ENCODE results near the gene CACNA2D3.

The CACNA2D3 gene

DNA sequence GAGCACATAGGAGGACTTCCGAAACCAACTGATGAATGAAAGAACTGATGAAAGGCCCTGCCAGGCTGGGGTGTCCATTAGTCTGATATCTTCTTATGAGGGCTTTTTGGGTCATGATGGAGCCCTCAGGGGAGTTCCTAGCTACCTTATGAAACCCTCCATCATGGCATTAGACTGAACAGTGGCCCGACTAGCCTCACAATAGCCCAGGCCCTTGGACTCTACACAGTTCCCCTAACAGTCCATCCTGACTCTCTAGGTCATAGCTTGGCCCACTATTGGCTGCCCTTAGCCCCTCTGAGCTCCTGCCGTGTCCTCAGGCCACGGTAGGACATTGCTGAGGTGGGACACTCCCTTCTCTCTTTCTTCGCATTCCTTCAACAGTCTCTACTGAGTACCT is 365.9 kb downstream of the CACNA2D3 start:
- DNase-seq = no peak

DNA sequence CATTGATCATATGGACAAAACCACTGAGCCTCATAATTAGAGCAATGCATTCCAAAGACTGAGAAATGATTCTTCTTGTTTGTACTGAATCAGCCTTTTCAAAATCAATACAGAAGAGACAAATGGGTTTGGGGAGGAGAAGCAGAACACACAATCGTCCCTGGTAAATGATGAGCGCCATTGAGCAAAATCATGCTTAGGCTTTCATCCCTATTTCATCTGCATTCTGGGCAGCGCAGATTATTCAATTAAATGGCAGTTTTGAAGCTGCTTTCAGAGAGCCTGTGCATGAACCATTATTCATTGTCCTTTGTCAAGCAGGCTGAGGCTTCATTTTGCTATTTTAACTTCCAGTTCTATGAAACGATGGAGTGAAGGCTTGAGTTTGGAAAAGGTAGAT is 371.9 kb downstream of the CACNA2D3 start:
- DNase-seq = no peak

DNA sequence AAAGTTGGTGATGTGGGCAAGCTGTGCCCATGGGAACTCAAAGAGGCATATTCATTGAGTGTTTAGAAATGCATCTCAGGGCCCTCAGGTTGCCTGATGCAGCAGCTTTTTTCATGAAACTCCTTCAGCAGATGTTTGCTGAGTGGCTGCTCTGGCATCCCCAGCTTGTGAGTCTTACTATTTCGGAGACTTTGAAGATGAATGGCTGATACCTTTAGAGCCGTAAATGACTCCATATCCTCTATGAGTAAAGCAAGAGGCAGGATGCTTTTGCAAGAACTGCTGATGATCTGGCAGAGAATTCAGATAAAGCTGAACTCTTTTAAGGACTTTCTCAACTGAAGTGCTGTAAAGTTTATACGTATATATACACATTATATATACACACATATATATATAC is 384.3 kb downstream of the CACNA2D3 start:
- DNase-seq = no peak

DNA sequence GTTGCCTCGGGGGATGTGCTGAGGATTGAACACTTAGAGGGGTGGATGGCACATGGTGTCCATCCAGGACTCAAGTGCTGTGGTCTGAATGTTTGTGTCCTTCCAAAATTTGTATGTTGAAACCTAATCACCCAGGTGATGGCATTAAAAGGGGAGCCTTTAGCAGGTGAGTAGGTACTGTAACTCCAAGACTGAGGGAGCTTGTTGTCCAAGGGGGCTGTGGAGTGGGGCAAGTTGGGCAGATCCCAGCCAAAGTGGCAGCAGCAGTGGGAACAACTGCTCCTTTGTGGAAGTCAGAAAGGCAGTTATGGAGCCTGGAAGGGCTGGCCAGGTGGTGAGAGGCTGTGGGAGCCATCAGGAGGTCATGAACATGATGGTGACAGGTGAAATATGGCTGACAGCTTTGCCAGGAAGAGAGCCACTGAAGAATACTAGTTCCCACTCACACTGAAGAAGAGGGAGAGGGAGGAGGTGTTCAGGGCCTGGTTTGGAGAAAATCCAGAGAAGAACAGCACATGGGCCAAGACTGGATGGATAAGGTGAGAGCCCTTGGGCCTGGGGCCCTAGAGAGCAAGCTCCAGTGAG is 385.6 kb downstream of the CACNA2D3 start:
- DNase-seq = no peak

DNA sequence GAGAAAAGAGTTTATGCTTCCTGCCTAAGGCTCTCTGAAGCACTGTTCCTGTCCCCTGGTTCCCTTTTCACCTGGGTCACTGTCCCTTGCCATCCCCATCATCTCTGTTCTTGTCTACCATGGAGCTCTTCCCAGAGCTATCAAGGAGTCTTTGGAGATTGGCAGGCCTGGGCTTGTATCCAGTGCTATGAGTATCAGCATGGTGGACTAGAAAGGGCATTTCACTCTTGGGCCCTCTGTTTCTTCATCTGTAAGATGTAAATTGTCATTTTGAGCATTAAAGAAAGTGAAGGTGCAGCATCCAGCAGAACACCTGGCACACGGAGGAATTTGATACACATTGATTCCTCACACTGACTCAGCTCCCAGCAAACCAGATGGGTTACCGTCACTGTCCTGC is 388.2 kb downstream of the CACNA2D3 start:
- no peak for DNase-seq

DNA sequence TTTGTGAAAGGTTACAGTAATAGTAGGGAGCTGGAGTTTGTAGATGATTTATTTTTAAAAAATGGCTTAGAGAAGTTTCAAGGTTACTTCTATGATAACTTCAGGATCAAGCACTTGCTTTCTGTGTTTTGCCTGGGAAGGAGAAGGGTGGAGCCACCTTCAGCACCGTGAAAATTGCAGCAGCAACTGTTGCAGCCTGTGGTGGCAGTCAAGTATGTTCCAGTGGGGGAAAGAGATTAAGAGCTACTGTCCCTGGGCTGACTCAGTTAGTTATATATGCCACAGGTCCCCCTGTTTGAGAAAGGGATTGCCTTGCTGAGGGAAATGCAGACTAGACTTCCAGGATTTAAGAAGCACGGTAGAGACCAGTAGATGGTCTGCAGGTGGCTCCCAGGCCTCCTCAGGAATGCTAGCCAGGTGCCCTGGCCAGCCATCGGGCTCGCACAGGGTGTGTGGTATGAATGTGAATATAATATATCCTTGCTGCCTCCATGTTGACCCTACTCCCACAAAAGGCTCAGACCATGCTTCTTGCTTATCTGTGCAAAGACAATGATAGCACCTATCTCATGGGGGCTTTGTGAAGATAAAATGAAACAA is 389.5 kb downstream of the CACNA2D3 start:
- no peak for DNase-seq

DNA sequence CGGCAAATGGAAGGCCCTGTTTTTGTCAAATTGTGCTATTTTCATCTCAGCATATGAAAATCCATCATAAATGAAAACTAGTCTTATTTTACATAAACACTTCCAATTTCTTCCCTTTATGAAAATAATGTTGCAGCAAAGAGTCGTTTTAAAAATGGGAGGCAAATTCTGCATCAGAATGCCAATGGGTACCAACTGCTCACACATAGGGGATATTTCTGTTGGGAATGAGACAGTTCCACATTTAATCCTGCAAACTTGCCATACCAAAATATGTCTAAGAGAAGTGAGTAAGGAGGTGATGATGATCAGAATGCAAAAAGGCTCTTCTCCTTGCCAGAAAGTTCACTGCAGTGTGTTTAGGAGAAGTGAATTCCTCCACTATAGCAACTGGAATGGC is 391.7 kb downstream of the CACNA2D3 start:
- DNase-seq = no peak

DNA sequence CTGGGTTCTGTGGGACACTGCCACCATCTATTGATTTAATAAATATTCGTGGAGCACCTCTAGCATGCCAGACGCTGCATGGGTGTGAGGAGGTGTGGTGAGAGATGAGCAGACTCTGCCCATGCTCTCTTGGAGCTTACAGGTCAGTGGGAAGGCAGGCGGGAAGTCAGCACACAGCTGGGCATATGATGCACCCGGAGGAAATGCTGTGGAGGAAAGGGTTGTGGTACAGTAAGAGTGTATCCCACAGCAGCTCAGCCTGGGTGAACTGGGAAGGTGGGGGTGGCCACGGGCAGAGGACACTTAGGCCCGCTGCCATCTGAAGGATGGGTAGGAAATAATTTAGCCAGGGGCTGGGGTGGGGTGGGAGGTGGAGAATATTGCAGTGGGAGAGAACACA is 392.1 kb downstream of the CACNA2D3 start:
- no peak for DNase-seq

DNA sequence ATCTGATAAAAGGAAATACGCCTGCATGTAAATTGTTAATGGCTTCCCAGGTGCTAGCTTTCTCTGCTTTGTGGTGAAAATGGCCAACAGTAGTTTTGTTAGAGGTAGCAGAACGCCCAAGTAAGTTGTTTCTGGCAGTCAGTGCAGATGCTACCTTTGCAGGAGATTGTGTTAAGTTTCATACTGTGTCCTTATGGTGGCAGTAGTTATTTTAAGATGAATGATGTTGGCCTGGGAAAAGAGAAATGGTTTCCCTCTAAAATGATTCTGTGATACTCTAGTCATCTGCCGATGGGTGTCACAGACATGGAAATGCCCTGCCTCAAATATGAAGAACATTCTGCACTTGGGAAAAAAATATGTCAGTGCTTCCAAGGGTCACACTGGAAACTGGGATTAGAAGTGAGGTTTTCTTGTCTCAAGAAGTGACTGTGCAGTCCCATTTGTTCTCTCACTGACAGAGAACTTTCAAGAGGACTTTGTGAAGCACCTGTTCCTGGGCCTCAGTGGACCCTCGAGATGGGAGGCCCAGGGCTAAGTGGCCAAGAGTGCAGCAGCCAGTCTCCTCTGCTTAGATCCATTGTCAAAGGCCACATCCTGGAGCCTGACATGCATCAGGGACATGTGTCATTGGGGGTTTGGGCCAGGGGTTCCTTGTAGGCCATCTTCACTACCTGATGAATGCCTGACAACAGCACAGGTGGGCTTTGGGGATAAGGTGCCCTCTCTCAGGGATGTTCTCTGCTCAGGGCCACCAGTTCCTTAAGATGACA is 393.3 kb downstream of the CACNA2D3 start:
- DNase-seq = no peak

DNA sequence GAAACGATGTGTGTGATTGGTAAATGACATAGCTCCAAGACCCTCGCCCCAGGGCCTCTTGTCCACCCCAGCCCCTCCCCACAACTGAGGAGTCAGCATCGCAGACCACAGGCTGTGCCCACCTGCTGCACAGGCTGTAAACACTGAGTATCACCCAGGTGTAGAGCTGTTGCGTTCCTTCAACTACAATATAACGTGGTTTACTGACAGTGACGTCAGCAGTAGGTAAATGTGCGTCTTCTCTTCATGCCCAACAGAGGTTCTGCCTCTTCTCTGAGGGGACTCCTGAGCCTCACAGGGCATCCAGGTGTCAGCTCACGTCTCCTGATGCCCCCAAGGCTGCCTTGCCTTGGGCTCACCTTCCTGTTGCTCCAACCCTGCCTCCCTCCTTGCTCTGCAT is 395.1 kb downstream of the CACNA2D3 start:
- no peak for DNase-seq

DNA sequence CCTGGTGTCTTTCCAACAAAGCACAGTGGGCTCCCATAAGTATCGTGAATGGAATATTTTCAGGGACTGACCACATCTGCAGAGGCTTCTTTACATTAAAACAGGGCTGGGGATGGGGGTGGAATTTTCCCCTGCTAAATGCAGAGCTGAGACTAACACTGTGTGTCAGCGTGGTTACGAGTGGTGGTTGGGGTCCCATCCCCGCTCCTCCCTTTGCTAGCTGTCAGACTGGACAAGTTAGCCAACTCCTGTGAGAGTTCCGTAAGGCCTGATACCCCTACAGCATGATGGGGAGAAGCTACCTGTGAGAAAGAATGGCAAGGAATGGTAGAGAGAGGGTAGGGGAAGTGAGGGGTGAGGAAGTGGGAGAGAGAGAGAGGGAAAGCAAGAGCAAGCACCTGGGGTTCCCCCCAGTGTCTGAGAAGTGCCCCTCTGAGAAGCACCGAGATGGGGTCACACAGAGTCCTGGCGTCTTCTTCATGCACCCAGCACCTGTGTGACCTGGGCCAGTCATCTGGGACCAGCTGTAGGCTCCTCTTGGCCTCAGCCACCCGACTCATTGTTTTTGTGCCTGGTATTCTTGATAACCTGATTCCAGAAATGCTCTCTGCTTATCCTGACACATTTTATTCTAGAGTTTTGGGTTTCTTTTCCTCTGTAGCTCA is 395.8 kb downstream of the CACNA2D3 start:
- DNase-seq = no peak

DNA sequence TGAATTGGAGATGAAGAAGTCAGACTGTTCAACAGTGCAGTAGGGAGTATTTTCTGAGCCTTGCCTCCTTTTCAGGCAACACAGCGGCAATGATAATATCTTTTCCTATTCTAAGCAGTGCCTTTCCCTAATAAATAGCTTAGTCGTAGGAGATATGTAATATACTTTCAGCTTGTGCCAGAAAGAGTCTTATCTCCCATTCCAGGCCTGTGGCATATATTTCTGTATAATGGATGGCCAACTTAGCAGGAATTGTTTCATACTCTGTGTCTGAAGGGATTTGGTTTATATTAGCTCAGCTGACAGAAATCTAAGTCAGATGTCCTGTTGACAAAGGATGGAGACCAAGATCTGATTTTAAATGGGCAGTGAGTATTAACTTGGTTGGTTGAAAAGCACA is 397.1 kb downstream of the CACNA2D3 start:
- DNase-seq = no peak

DNA sequence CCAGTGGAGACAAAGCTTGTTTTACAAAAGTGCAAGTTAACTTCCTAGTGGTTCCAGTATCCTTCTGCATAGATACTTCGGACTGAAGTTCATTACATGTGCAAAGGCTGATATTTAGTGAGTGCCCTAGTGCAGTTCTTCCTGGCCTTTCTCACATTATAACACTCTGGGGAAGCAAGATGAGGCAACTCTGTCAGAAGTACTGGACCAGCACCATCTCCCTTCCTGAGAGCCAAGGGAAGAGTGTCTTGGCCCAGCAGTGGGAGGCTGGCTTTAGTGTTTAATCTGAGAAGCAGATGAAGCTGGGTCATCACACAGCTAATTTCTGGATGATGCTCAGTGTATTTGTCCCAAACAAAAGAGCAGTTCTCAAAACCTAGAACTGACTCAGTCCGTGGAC is 397.7 kb downstream of the CACNA2D3 start:
- DNase-seq = no peak

DNA sequence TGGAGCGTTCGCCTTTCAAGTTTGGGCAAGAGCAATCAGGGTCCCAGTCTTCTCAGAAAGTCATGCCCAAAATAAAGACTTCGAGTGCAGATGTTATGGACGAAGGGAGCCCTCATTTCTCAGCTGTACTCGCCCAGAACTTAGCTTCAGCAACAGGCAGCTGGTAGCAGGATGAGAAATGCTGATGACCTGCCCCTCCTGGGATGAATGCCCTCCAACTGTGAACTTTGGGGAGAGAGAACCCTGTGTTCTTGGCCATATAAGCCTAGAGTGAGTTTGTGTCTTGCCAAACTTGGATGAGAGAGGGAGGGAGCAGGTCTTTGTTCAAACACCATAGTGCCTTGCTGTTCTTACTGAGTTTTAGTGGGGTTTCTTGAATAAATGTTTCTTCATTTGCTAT is 405.2 kb downstream of the CACNA2D3 start:
- DNase-seq = no peak

DNA sequence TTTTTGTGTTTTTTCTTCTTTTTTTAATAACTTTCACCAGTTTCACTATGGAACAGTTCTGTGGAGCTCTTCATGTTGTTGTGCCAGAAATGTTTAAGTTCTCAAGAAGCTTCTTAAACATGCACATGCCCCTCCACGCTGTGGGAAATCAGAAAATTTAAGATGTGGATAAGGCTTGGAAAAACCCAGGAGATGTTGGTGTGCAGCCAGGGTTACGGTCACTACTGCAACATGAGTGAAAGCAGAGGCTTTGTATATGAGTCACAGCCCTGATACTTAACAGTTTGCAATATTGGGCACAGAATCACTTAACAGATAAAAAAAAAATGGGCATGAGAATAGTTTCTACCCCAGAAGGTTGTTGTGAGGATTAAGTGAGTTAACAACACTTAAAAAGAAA is 405.6 kb downstream of the CACNA2D3 start:
- DNase-seq = no peak

DNA sequence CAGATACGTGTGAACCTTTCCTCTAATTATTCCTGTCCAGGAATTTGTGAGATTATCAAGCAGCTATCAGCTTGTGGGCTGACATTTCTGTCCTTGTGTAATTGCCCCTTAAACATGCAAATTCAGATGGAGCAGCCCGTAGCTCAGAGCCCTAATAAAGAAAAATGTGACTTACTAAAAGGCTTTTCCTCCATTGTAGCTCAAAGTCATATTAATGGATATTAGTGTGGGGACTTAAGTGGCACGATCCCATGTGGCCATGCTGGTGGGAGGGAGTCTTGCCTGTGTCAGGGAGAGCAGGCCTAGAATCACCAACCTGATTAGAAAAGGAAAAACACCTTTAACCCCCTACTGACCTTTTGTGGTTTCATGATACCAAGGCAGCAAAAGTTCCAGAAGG is 406.3 kb downstream of the CACNA2D3 start:
- DNase-seq = no peak

DNA sequence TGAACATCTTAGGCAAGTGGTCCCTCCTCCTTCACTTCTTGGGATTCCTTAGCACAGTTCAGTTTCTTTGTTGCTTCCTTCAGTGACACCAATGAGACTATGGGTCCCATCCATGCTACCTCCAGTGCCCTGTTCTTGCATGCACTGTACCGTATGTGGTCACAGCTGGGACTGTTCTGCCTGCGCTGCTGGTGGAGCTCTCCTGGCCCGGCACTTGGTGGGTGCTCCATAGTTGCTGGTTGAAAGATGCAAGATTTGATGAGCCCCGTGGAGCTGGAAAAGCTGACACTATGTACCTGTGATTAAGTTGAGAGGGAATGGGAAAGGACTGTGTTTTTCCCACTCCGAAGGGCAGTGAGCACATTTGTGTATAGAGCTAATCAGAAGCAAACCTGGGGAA is 407.7 kb downstream of the CACNA2D3 start:
- no peak for DNase-seq

DNA sequence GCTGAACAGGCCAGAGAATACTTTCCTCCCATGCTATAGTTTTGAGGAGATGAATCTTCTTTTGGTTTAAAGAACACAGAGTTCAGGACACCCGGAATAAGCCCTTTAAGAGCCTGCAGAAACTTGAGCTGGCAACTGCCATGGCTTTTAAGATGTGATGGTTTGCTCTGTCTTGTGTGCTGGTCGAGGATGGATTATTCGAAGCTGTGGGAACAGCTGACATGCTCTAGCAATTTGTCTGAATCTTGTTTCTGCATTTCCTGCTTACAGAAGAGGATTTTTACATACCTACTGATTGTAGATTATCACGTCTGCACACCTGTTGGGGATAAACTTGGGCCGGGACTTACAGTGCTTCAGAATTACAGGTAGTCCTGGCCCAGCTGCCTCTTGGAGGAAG is 408.6 kb downstream of the CACNA2D3 start:
- DNase-seq = no peak

DNA sequence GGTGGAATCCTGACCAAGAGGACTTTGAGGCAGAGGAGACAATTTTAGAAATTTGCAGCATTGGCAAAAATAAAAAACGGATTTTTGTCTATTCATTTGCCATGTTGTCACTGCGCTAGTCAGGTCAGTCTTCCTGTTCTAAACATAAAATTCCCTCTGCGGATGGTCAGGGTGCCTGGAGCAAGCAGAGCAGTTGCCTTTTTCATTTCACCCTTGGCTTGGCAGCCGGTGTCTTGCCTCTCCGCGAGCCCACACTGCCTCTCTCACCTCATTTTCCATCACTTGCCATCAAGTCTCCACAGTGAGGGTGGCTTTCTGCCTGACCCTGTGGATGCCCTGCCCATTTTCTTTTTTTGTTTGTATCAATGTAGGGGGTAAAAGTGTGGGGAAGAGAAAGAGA is 409.4 kb downstream of the CACNA2D3 start:
- DNase-seq = no peak

DNA sequence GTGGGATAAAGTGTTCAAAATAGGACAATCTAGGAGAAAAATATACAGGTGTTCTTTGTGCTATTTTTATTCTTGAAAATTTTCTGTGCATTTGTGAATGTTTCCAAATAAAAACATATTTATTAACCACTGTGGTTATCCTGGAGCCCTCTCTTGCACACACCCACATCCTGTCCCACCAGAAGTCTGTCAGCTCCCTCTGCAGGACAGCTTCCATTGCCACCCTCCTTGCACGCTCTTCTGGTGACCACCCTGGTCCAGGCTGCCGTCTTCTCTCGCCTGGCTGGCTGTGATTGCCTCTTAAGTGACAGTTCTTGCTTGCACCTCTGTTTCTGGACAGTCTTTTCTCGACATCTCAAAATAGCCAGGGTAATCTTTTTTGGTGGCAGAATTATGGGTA is 411.5 kb downstream of the CACNA2D3 start:
- no peak for DNase-seq

DNA sequence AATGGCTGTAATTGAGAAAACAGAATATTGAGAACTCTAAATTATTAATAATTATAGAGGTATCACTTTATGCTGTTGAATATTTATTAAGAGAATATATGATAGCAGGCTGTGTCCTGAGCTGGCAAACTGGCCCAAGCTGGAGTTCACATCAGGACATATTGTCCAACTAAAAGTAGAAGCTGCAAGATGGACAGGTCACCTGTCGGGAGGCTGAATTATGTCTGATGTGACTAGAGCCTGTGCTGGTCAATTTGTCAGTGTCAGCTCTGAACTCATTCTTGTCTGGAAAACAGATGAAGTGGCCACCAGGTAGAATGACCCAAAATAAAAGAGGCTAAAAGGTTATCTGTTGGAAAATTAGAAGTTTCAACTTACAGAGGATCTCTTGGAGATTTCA is 413.3 kb downstream of the CACNA2D3 start:
- DNase-seq = no peak

DNA sequence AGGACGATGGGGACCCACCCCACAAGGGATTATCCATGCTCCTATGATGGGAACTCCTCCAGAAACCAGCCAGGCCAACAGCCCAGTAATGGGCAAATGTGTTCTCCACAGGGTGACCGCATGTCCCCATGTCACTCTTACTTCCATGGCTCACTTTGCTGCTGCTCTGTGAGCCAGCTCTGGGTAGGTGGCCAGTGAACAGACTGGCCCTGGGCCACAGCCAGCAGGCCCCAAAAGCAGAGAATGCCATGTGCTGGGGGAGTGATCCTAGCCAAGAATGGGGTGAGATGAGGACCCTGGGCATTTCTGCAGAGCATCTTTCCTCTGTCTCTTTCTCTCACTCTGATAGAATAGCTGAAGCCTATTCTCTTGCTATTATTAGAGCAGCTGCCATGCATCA is 414.1 kb downstream of the CACNA2D3 start:
- no peak for DNase-seq

DNA sequence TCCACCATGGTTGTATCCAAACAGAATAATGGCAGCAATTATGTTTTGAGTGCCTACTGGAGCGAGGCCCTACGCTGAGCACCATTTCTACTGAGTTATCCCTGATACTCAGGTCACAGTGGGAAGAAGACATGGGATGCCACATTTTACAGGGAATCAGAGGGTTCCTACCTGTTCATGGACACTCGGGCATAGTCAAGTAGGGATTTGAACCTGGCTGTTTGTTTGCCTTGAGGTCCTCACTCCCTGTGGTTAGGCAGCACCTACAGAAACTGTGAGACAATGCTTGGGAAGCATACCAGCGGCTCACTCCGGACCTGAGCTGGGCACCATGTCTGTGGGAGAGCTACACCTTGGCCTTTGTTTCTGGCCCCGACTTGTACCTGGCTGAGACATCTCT is 415.2 kb downstream of the CACNA2D3 start:
- no peak for DNase-seq

DNA sequence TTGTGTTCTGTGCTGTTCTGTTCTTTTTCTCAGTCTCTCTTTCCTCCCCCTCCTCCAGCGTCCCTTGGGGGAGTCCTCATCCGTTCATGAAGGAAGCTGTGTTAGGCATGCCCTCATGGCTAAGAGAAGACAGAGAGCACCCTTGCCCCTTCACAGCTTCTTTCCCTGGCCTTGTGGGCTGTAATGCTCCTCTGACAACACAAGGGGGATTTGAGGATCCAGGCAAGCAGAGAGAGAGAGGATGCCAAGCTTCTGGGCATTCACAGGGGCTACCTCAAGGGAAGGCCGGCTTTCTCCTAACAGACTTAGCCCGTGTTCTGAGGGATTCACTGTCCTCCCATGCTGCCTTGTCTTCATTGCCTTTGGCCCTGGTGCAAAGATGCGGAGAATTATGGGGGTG is 416.0 kb downstream of the CACNA2D3 start:
- no peak for DNase-seq
